IMR-90 (cell line): ENCODE measurements around the gene WNK3. TPM values are rescaled to one million over a fixed set of nuclear protein-coding genes. Genes with fewer than 3 reads are reported as not detected.

Experiments
- ATAC-seq: fragments of 200-7000 bp; cut with Tn5 transposase; 2 replicates; pipeline ENCODE4 v1.9.1; 2020; ENCODE audit warnings: low read depth, mild to moderate bottlenecking, moderate library complexity
- BruUV-seq: library from RNA; stranded (reverse); fragments of 400-500 nt; replicated peaks from 2 replicates; lab custom pipeline; 2021; lab: Mats Ljungman, UMichigan
- CTCF ChIA-PET: fragments of 300-600 bp; formaldehyde crosslinking; extraction: SDS; loops from one replicate; lab custom pipeline; 2021; ENCODE audit warnings: antibody characterized with exemption; lab: Yijun Ruan, JAX
- POLR2A ChIA-PET: fragments of 300-600 bp; sonication (Branson Sonifier 250); formaldehyde crosslinking; loops from one replicate; lab custom pipeline; 2022; ENCODE audit warnings: antibody characterized with exemption; ENCODE audit not compliant: unreplicated experiment; lab: Charles Lee
- DNase-seq: peaks from one replicate; pipeline ENCODE4 v3.0.0; 2013
- H2AFZ ChIP-seq: replicated peaks from 2 replicates; pipeline ENCODE3; 2013; ENCODE audit warnings: low read length, mild to moderate bottlenecking; ENCODE audit not compliant: poor library complexity
- H2AK5ac ChIP-seq: 2 replicates; pipeline ENCODE4 v1.6.1; 2013; ENCODE audit warnings: low read depth, low read length, inconsistent platforms
- H2AK9ac ChIP-seq: replicated peaks from 2 replicates; pipeline ENCODE3; 2013; ENCODE audit warnings: mild to moderate bottlenecking, low read depth, low read length, moderate library complexity; ENCODE audit not compliant: poor library complexity
- H2BK120ac ChIP-seq: 2 replicates; pipeline ENCODE4 v1.6.1; 2013; ENCODE audit warnings: low read depth, low read length, inconsistent platforms
- H2BK15ac ChIP-seq: 3 replicates; pipeline ENCODE4 v1.6.1; 2013; ENCODE audit warnings: low read depth, low read length, inconsistent platforms
- H2BK20ac ChIP-seq: 2 replicates; pipeline ENCODE4 v1.6.1; 2013; ENCODE audit warnings: low read depth, mild to moderate bottlenecking, inconsistent platforms, low read length, moderate library complexity
- H2BK5ac ChIP-seq: 2 replicates; pipeline ENCODE4 v1.6.1; 2013; ENCODE audit warnings: mild to moderate bottlenecking, low read depth, low read length, inconsistent platforms; ENCODE audit not compliant: poor library complexity, severe bottlenecking
- H3K14ac ChIP-seq: replicated peaks from 2 replicates; pipeline ENCODE4 v1.6.1; 2013; ENCODE audit warnings: low read depth, low read length, inconsistent platforms
- H3K18ac ChIP-seq: 2 replicates; pipeline ENCODE4 v1.6.1; 2013; ENCODE audit warnings: low read depth, low read length, control low read depth
- H3K23ac ChIP-seq: 2 replicates; pipeline ENCODE4 v1.6.1; 2013; ENCODE audit warnings: low read depth, low read length, inconsistent platforms
- H3K27ac ChIP-seq: 2 replicates; pipeline ENCODE4 v1.5.1; 2013; ENCODE audit warnings: mild to moderate bottlenecking, control low read depth, low read length; ENCODE audit not compliant: insufficient read depth
- H3K27me3 ChIP-seq: 2 replicates; pipeline ENCODE4 v1.6.1; 2013; ENCODE audit warnings: low read length; ENCODE audit not compliant: control insufficient read depth, insufficient read depth
- H3K36me3 ChIP-seq: 2 replicates; pipeline ENCODE4 v1.6.1; 2013; ENCODE audit warnings: low read length, mixed read lengths; ENCODE audit not compliant: control insufficient read depth, insufficient read depth
- H3K4ac ChIP-seq: 2 replicates; pipeline ENCODE4 v1.6.1; 2013; ENCODE audit warnings: low read depth, low read length, inconsistent platforms
- H3K4me1 ChIP-seq: 2 replicates; pipeline ENCODE4 v1.6.1; 2013; ENCODE audit warnings: low read length, mixed read lengths; ENCODE audit not compliant: control insufficient read depth, insufficient read depth
- H3K4me2 ChIP-seq: 2 replicates; pipeline ENCODE4 v1.6.1; 2013; ENCODE audit warnings: low read depth, mild to moderate bottlenecking, control low read depth, low read length, moderate library complexity
- H3K4me3 ChIP-seq: 2 replicates; pipeline ENCODE4 v1.5.1; 2013; ENCODE audit warnings: low read depth, mild to moderate bottlenecking, control low read depth, low read length, moderate library complexity; ENCODE audit not compliant: insufficient read depth
- H3K56ac ChIP-seq: 2 replicates; pipeline ENCODE4 v1.6.1; 2013; ENCODE audit warnings: low read length, inconsistent platforms; ENCODE audit not compliant: insufficient read depth; ENCODE audit errors: extremely low read depth
- H3K79me1 ChIP-seq, 2 experiments: 2 replicates each; pipeline ENCODE4 v1.6.1; 2013; ENCODE audit warnings: low read length in 2 of 2, inconsistent platforms in 1 of 2, low read depth in 1 of 2
- H3K9ac ChIP-seq: 2 replicates; pipeline ENCODE4 v1.6.1; 2013; ENCODE audit warnings: low read depth, low read length, control low read depth
- H3K9me1 ChIP-seq: 2 replicates; pipeline ENCODE4 v1.6.1; 2013; ENCODE audit warnings: low read length, inconsistent platforms; ENCODE audit not compliant: insufficient read depth
- H3K9me3 ChIP-seq: 2 replicates; pipeline ENCODE4 v1.6.1; 2013; ENCODE audit warnings: low read length; ENCODE audit not compliant: control insufficient read depth, insufficient read depth
- H4K20me1 ChIP-seq: 2 replicates; pipeline ENCODE4 v1.6.1; 2013; ENCODE audit warnings: low read length, inconsistent platforms; ENCODE audit not compliant: insufficient read depth
- H4K5ac ChIP-seq: 2 replicates; pipeline ENCODE4 v1.6.1; 2013; ENCODE audit warnings: mild to moderate bottlenecking, low read depth, low read length, control low read depth
- H4K8ac ChIP-seq, 2 experiments: 2 replicates each; pipeline ENCODE4 v1.6.1; 2013; ENCODE audit warnings: low read depth in 2 of 2, low read length in 2 of 2, control low read depth in 1 of 2, inconsistent platforms in 1 of 2
- H4K91ac ChIP-seq: 2 replicates; pipeline ENCODE4 v1.6.1; 2013; ENCODE audit warnings: low read depth, low read length, inconsistent platforms; ENCODE audit not compliant: insufficient read depth
- BHLHE40 ChIP-seq: fragments of 150-350 bp; IDR thresholded peaks from 2 replicates; pipeline ENCODE4 v1.6.1; 2016; ENCODE audit warnings: mild to moderate bottlenecking, low read depth, low read length
- CHD1 ChIP-seq: IDR thresholded peaks from 2 replicates; pipeline ENCODE4 v1.6.1; 2012; ENCODE audit warnings: low read depth, low read length, improper control_type of control experiment
- CTCF ChIP-seq: conservative IDR thresholded peaks from 2 replicates; pipeline ENCODE4 v1.5.1; 2012; ENCODE audit warnings: mild to moderate bottlenecking, low read depth, low read length, improper control_type of control experiment
- ELK1 ChIP-seq: fragments of 150-350 bp; IDR thresholded peaks from 2 replicates; pipeline ENCODE4 v1.6.1; 2016; ENCODE audit warnings: low read depth, mild to moderate bottlenecking, low read length, moderate library complexity, borderline replicate concordance
- MAFK ChIP-seq: IDR thresholded peaks from 2 replicates; pipeline ENCODE4 v1.6.1; 2012; ENCODE audit warnings: low read depth, low read length, improper control_type of control experiment
- MAZ ChIP-seq: IDR thresholded peaks from 2 replicates; pipeline ENCODE4 v1.6.1; 2012; ENCODE audit warnings: low read depth, mild to moderate bottlenecking, low read length, improper control_type of control experiment, moderate library complexity, borderline replicate concordance
- NFE2L2 ChIP-seq: fragments of 150-350 bp; IDR thresholded peaks from 2 replicates; pipeline ENCODE4 v1.6.1; 2016; ENCODE audit warnings: low read depth, mild to moderate bottlenecking, low read length
- RCOR1 ChIP-seq: IDR thresholded peaks from 2 replicates; pipeline ENCODE4 v1.6.1; 2012; ENCODE audit warnings: mild to moderate bottlenecking, low read length, improper control_type of control experiment; ENCODE audit not compliant: insufficient replicate concordance
- USF2 ChIP-seq: fragments of 150-350 bp; IDR thresholded peaks from 2 replicates; pipeline ENCODE4 v1.6.1; 2017; ENCODE audit warnings: mild to moderate bottlenecking, antibody characterized with exemption, low read length, low read depth
- WGBS, 2 experiments: methylation state at CpG; one replicate each; pipeline versions ENCODE4 v1.1.5 to v1.1.7; 2013; ENCODE audit warnings: missing lambda C conversion rate in 2 of 2; ENCODE audit not compliant: insufficient read length in 1 of 2; ENCODE audit errors: extremely low coverage in 2 of 2; 5-methylcytosine and 5-hydroxymethylcytosine counted together
- dilution Hi-C: fragments of 300-500 bp; cut with HindIII; formaldehyde crosslinking; loops from one replicate; pipeline ENCODE4 v1.14.3; 2018; ENCODE audit warnings: low sequenced_read_pairs; ENCODE audit not compliant: unreplicated experiment
- in situ Hi-C: fragments of 300-500 bp; cut with MboI; formaldehyde crosslinking; loops from 3 replicates; pipeline ENCODE4 v1.14.3; 2019; ENCODE audit warnings: low sequenced_read_pairs, inconsistent platforms, mixed read lengths
- intact Hi-C: fragments of 100-400 bp; cut with micrococcal nuclease; formaldehyde crosslinking; loops from 2 replicates; pipeline ENCODE4 v1.10.0; 2022
- polyA plus RNA-seq, 3 experiments: library from polyadenylated mRNA; depleted of rRNA; stranded (reverse); fragments of >200 nt; gene quantifications; 2 replicates each; pipeline ENCODE4 v1.2.3, GENCODE V29; 2012; ENCODE audit warnings: low replicate concordance in 1 of 3
- total RNA-seq: library from RNA; depleted of rRNA; stranded (reverse); fragments of >200 nt; gene quantifications from 2 replicates; pipeline ENCODE4 v1.2.3, GENCODE V29; 2012

The WNK3 gene
- total and polyA plus RNA-seq, 2 of the 4 experiments (the other 2 are of a cell fraction) = 0.15 to 1.4 TPM

GRCh38 chrX:54172455-54172854, 185.4 kb downstream of the WNK3 start:
- Histone ChIP-seq H2BK120ac (no peak overlapping the region), H2BK20ac (no peak overlapping the region), H3K4ac (no peak overlapping the region), H3K9me3 (no peaks in the 10 kb centered on the region), H4K5ac (no peak overlapping the region), H3K4me3 (no peak overlapping the region), H4K20me1 (no peaks in the 10 kb centered on the region), H2BK15ac (no peak overlapping the region), H3K79me1 (peaks cover 5 to 11% of the 10 kb centered on the region in 2 experiments), H3K9me1 (no peaks in the 10 kb centered on the region), H4K91ac (no peak overlapping the region), H2AK9ac (no peak overlapping the region), H3K36me3 (peaks cover 4% of the 10 kb centered on the region), H3K9ac (no peak overlapping the region), H3K56ac (no peak overlapping the region), H2BK5ac (no peak overlapping the region), H2AK5ac (no peak overlapping the region), H2AFZ (no peak overlapping the region), H3K4me1 (peaks cover 5% of the 10 kb centered on the region), H3K4me2 (no peak overlapping the region), H3K18ac (no peak overlapping the region), H3K27me3 (no peaks in the 10 kb centered on the region), H4K8ac (no peak overlapping the region), H3K23ac (no peak overlapping the region), H3K14ac (no peak overlapping the region), H3K27ac (no peak overlapping the region)
- no peak for ATAC-seq
- TF ChIP-seq ELK1 (no peak), MAFK (no peak), RCOR1 (no peak), CHD1 (no peak), CTCF (no peak), NFE2L2 (no peak), BHLHE40 (no peak), USF2 (no peak), MAZ (no peak)
- in situ Hi-C loops (no loop called here), dilution Hi-C loops (no loop called here), intact Hi-C loops (no loop called here)
- no CpG with 5 or more reads among the region's 3 CpGs for WGBS, 2 experiments
- ChIA-PET POLR2A (no interaction called here), CTCF (no interaction called here)
- no peak for DNase-seq
- no TSS peak for BruUV-seq
